Right lung (tissue), 5 donors: ENCODE results near the gene MESD. TPM values are rescaled to one million over a fixed set of nuclear protein-coding genes. Genes with fewer than 3 reads are reported as not detected.
"Not testable (repeated sequence)": the region's sequence is repeated elsewhere in the genome, so short reads cannot be mapped to it uniquely, and the experiment has no call there.

Source experiments
- DNase-seq, 2 donors: peaks; one replicate each; pipeline ENCODE4 v3.0.0-alpha.2; 2013
- polyA plus RNA-seq, 5 donors: library from polyadenylated mRNA; unstranded; fragments of 120-200 nt; gene quantifications; one replicate each; pipeline versions ENCODE4 v1.2.1 to v1.2.3, GENCODE V29; 2013; ENCODE audit warnings: inconsistent platforms in 1 of 5, low replicate concordance in 1 of 5; ENCODE audit not compliant: insufficient read length in 5 of 5, insufficient read depth in 1 of 5

MESD gene
- polyA plus RNA-seq, 5 donors: 37.1 to 44.5 (median 43.4) TPM

- DNase-seq: no peak
Observed at GRCh38 chr15:80966431-80967197, 23.0 kb downstream of the MESD start.

- not testable (repeated sequence) for DNase-seq
Observed at GRCh38 chr15:80965454-80965853, 24.2 kb downstream of the MESD start.

- no peak for DNase-seq
Observed at GRCh38 chr15:80958818-80959495, 30.7 kb downstream of the MESD start.

GRCh38 chr15:80957976-80958375, 31.6 kb downstream of the MESD start:
- DNase-seq: no peak

- DNase-seq: no peak
Observed at GRCh38 chr15:80957556-80957955, 32.1 kb downstream of the MESD start.

- not testable (repeated sequence) for DNase-seq
Observed at GRCh38 chr15:80955571-80956452, 33.8 kb downstream of the MESD start.

- no peak for DNase-seq
Observed at GRCh38 chr15:80953953-80954778, 35.5 kb downstream of the MESD start.

- DNase-seq: no peak
Observed at GRCh38 chr15:80953001-80953952, 36.3 kb downstream of the MESD start.

- DNase-seq: no peak
Observed at GRCh38 chr15:80951941-80952340, 37.7 kb downstream of the MESD start.

- DNase-seq: no peak
Observed at GRCh38 chr15:80950291-80951078, 39.1 kb downstream of the MESD start.

- no peak for DNase-seq
Observed at GRCh38 chr15:80949756-80950155, 39.9 kb downstream of the MESD start.

GRCh38 chr15:80948651-80949292, 40.8 kb downstream of the MESD start:
- no peak for DNase-seq

- no peak for DNase-seq
Observed at GRCh38 chr15:80946576-80946975, 43.0 kb downstream of the MESD start.

GRCh38 chr15:80945605-80946004, 44.0 kb downstream of the MESD start:
- no peak for DNase-seq

- DNase-seq: no peak
Observed at GRCh38 chr15:80944818-80945217, 44.8 kb downstream of the MESD start.

- DNase-seq: no peak
Observed at GRCh38 chr15:80942746-80943565, 46.7 kb downstream of the MESD start.

- DNase-seq: no peak
Observed at GRCh38 chr15:80942266-80942665, 47.4 kb downstream of the MESD start.

- no peak for DNase-seq
Observed at GRCh38 chr15:80940851-80941250, 48.8 kb downstream of the MESD start.
